ENCODE measurements around the gene CLEC4G. TPM values are rescaled to one million over a fixed set of nuclear protein-coding genes. Genes with fewer than 3 reads are reported as not detected.

The CLEC4G gene
- total RNA-seq, 1 experiment from 2014 or later, result 0.55 TPM

GRCh38 chr19:7737215-7737614 lies 5.3 kb upstream of the CLEC4G start (continued):
- no peak for TF ChIP-seq CTCF (IDR thresholded peaks at IDR 0.05)
- TF ChIP-seq ZNF423 (CRISPR knock-in tag; IDR thresholded peaks at IDR 0.05), result no peak
- no peak for TF ChIP-seq RORB (CRISPR knock-in tag; IDR thresholded peaks at IDR 0.05)

- ChIA-PET POLR2A (no interaction called here), CTCF (interaction anchor here (0.7 kb wide), 1 partner anchor 55 kb away, joined by 3 read pairs; the partner anchor contains the start of gene TRAPPC5)
- no peaks in the 10 kb centered on the region for H3K9me3 Mint-ChIP-seq
- H3K36me3 Mint-ChIP-seq, result no peaks in the 10 kb centered on the region
- H3K4me3 Mint-ChIP-seq, result no peak overlapping the region
- H3K27me3 Mint-ChIP-seq (ENCODE audit: low read depth), result peaks cover 66% of the 10 kb centered on the region
- ATAC-seq (no peak), DNase-seq (ENCODE audit: low spot score) (no peak)
- TF ChIP-seq GABPB1 (CRISPR knock-in tag; IDR thresholded peaks at IDR 0.05), result no peak
- TF ChIP-seq ATF3 (CRISPR knock-in tag; conservative IDR thresholded peaks at IDR 0.05), result no peak
- no peak for TF ChIP-seq ZNF671 (CRISPR knock-in tag; IDR thresholded peaks at IDR 0.05)
- TF ChIP-seq EMX1 (CRISPR knock-in tag; IDR thresholded peaks at IDR 0.05), result no peak
- no peak for TF ChIP-seq CREM (CRISPR knock-in tag; IDR thresholded peaks at IDR 0.05)
- no peak for TF ChIP-seq GRHL2 (CRISPR knock-in tag; IDR thresholded peaks at IDR 0.05; ENCODE audit: insufficient replicate concordance, severe bottlenecking)
- no peak for TF ChIP-seq HMGA2 (CRISPR knock-in tag; IDR thresholded peaks at IDR 0.05)
- no peak for TF ChIP-seq CTCF (IDR thresholded peaks at IDR 0.05)
- TF ChIP-seq RELA (CRISPR knock-in tag; IDR thresholded peaks at IDR 0.05; ENCODE audit: borderline replicate concordance), result no peak
- no peak for TF ChIP-seq PREB (CRISPR knock-in tag; IDR thresholded peaks at IDR 0.05; ENCODE audit: borderline replicate concordance)
- TF ChIP-seq HMGXB4 (CRISPR knock-in tag; IDR thresholded peaks at IDR 0.05), result no peak
- TF ChIP-seq SMAD3 (CRISPR knock-in tag; IDR thresholded peaks at IDR 0.05; ENCODE audit: borderline replicate concordance), result no peak
- no peak for TF ChIP-seq ZNF423 (CRISPR knock-in tag; IDR thresholded peaks at IDR 0.05)
- no peak for TF ChIP-seq CBFB (CRISPR knock-in tag; IDR thresholded peaks at IDR 0.05; ENCODE audit: low read depth)
- TF ChIP-seq KAT7 (CRISPR knock-in tag; IDR thresholded peaks at IDR 0.05; ENCODE audit: borderline replicate concordance), result no peak
- no peak for TF ChIP-seq ZNF263 (CRISPR knock-in tag; IDR thresholded peaks at IDR 0.05; ENCODE audit: low read depth)
- TF ChIP-seq ZNF281 (CRISPR knock-in tag; IDR thresholded peaks at IDR 0.05), result no peak
- TF ChIP-seq CREB1 (CRISPR knock-in tag; IDR thresholded peaks at IDR 0.05), result no peak
- no peak for TF ChIP-seq ZBTB21 (CRISPR knock-in tag; IDR thresholded peaks at IDR 0.05; ENCODE audit: borderline replicate concordance)
- no peak overlapping the region for H3K27ac Mint-ChIP-seq
- H3K4me1 Mint-ChIP-seq, result no peaks in the 10 kb centered on the region
Observed at GRCh38 chr19:7736148-7736547, 4.2 kb upstream of the CLEC4G start.
